RWPE2 (cell line): ENCODE results near the gene NDUFB7.
"Not testable (repeated sequence)": the region's sequence is repeated elsewhere in the genome, so short reads cannot be mapped to it uniquely, and the experiment has no call there.

Experiments used
- ATAC-seq: fragments of 200-7000 bp; cut with Tn5 transposase; 3 replicates; pipeline ENCODE4 v1.9.1; 2021; ENCODE audit warnings: low read depth
- DNase-seq: peaks from one replicate; pipeline ENCODE4 v3.0.0-alpha.2; 2020; ENCODE audit warnings: low spot score
- H3K27ac ChIP-seq: fragments of 450-650 bp; 2 replicates; pipeline ENCODE4 v1.5.1; 2017; ENCODE audit warnings: mild to moderate bottlenecking; ENCODE audit not compliant: poor library complexity, severe bottlenecking
- H3K27me3 ChIP-seq: fragments of 250-450 bp; sonication (Bioruptor Pico); 2 replicates; pipeline ENCODE4 v1.5.1; 2021; ENCODE audit warnings: mild to moderate bottlenecking, moderate library complexity; ENCODE audit not compliant: insufficient read depth, poor library complexity, severe bottlenecking
- H3K36me3 ChIP-seq: fragments of 250-450 bp; sonication (Bioruptor Pico); 2 replicates; pipeline ENCODE4 v1.5.1; 2020; ENCODE audit warnings: low read depth, mild to moderate bottlenecking, moderate library complexity
- H3K4me1 ChIP-seq: fragments of 250-450 bp; sonication (Bioruptor Pico); 2 replicates; pipeline ENCODE4 v1.5.1; 2021; ENCODE audit warnings: mild to moderate bottlenecking, moderate library complexity; ENCODE audit not compliant: insufficient read depth, poor library complexity, severe bottlenecking
- H3K4me3 ChIP-seq: fragments of 250-450 bp; sonication (Bioruptor Pico); 2 replicates; pipeline ENCODE4 v1.5.1; 2021; ENCODE audit warnings: mild to moderate bottlenecking, moderate library complexity; ENCODE audit not compliant: severe bottlenecking
- H3K9me3 ChIP-seq: fragments of 250-450 bp; sonication (Bioruptor Pico); 2 replicates; pipeline ENCODE4 v1.5.1; 2021; ENCODE audit warnings: mild to moderate bottlenecking, moderate library complexity; ENCODE audit not compliant: severe bottlenecking
- TF ChIP-seq, protein P1 (sequence below): fragments of 450-650 bp; IDR thresholded peaks from one replicate; pipeline ENCODE4 v1.5.1; 2017; ENCODE audit warnings: mild to moderate bottlenecking, moderate library complexity; ENCODE audit not compliant: poor library complexity, severe bottlenecking

Gene NDUFB7

DNA sequence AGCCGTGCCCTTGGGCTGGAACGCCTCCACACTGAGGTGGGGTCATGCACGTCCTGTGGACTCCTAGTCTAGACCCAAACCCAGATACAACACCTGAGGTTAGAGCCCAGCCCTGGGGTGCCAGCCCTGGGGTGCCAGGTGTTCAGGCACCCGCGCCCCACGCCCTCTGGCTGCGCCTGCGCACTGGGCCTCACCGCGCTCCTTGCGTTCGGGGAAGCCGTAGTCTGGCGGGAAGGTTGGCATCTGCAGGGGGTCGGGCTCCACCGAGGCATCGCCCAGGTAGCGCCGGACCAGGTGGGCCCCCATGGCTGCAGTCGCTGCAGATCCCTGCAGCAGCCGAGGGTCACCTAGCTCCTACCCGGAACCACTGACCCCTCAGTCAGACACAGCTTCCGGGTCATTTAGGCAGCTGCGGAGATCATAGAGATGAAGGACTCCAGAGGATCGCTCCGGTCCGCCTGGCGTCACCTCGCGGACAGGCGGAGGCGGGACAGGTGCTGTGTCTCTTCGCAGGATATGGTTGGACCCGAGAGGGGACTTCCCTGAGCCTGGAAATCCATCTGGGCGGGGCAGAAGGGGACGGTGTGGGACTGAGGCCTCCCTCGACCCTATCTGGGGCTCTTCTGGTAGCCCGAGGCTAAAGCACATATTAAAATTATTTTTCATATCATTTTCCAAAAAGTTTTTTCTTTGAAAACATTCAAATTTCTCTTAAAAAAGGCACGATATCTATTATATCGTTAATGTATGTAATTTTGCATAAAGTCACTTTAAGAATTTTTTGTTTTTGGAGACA is at the start of gene NDUFB7:
Gene NDUFB7 (minus strand): TSS at position 372 of the 796 bp plus-strand sequence. CDS start 66 bp downstream, at position 306.
- Histone ChIP-seq H3K9me3 (no peaks in the 10 kb centered on the region), H3K27me3 (no peaks in the 10 kb centered on the region), H3K4me1 (peaks cover 4% of the 10 kb centered on the region), H3K27ac (peak within 1 kb of the TSS; percentile 22), H3K4me3 (peak within 1 kb of the TSS; percentile 98), H3K36me3 (0 out of 2 replicates have a peak, but pooled peaks cover 5% of the 10 kb centered on the region)
- TF ChIP-seq, protein P1, sequence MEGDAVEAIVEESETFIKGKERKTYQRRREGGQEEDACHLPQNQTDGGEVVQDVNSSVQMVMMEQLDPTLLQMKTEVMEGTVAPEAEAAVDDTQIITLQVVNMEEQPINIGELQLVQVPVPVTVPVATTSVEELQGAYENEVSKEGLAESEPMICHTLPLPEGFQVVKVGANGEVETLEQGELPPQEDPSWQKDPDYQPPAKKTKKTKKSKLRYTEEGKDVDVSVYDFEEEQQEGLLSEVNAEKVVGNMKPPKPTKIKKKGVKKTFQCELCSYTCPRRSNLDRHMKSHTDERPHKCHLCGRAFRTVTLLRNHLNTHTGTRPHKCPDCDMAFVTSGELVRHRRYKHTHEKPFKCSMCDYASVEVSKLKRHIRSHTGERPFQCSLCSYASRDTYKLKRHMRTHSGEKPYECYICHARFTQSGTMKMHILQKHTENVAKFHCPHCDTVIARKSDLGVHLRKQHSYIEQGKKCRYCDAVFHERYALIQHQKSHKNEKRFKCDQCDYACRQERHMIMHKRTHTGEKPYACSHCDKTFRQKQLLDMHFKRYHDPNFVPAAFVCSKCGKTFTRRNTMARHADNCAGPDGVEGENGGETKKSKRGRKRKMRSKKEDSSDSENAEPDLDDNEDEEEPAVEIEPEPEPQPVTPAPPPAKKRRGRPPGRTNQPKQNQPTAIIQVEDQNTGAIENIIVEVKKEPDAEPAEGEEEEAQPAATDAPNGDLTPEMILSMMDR, result peak; percentile 96
- peak; percentile 91 for ATAC-seq
- peak; percentile 92 for DNase-seq

DNA sequence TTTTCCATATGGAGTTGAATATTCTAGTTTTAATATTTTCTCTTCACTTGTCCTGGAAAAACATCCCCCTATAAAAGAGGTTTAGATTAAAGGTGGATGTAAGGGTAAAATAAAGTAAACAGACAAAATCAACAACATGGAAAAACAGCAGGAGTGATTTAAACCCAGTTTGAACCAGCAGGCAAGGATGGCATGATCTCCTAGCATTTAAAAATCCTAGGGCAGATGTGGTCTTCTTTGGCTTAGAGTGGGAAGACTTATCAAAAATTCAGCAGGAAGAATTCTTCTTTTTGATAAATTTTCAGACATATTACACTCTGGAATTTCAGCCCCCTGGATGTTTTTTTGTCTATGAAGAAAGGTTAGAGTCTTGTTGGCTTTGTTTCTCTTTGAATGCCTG is 47.5 kb upstream of the NDUFB7 start:
- H3K4me1 ChIP-seq, result no peaks in the 10 kb centered on the region
- ATAC-seq (no peak), DNase-seq (no peak)
- no peak overlapping the region for H3K27ac ChIP-seq
- TF ChIP-seq, protein P1, result no peak
- no peaks in the 10 kb centered on the region for H3K9me3 ChIP-seq
- no peaks in the 10 kb centered on the region for H3K27me3 ChIP-seq
- no peak overlapping the region for H3K4me3 ChIP-seq
- no peaks in the 10 kb centered on the region for H3K36me3 ChIP-seq

DNA sequence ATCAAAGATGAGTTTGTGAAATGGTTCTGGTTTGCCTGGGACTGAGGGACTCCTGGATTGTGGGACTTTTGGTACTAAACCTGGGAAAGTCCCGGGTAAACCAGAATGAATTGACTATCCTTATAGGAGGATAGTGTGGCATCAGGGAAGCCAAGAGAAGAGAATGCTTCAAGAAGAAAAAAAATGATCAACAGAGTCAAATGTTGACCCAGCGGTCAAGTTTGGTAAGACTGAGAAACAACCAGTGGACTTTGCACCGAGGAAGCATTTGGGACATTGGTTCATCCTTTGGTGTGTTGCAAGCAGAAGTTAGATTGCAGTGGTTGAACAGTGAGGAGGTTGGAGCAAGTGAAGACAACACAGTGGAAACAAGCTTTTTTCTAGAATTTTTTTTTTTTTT is 44.5 kb upstream of the NDUFB7 start:
- ATAC-seq, result no peak
- TF ChIP-seq, protein P1, result no peak
- Histone ChIP-seq H3K36me3 (no peaks in the 10 kb centered on the region), H3K4me1 (no peaks in the 10 kb centered on the region), H3K4me3 (no peak overlapping the region), H3K27ac (no peak overlapping the region), H3K27me3 (no peaks in the 10 kb centered on the region), H3K9me3 (no peaks in the 10 kb centered on the region)
- DNase-seq, result no peak

DNA sequence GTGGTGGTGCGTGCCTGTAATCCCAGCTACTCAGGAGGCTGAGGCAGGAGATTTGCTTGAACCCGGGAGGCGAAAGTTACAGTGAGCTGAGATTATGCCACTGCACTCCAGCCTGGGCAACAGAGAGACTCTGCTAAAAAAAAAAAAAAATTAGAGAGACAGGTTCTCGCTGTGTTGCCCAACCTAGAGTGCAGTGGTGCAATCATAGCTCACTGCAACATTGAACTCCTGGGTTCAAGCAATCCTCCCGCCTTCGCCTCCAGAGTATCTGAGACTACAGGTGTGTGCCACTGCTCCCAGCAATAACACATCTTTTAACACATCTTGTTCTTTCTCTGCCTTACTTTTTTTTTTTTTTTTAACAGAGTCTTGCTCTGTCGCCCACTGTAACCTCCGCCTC is 43.8 kb upstream of the NDUFB7 start:
- no peaks in the 10 kb centered on the region for H3K4me1 ChIP-seq
- no peak overlapping the region for H3K27ac ChIP-seq
- H3K36me3 ChIP-seq, result no peaks in the 10 kb centered on the region
- ATAC-seq (no peak), DNase-seq (no peak)
- TF ChIP-seq, protein P1, result no peak
- no peak overlapping the region for H3K4me3 ChIP-seq
- H3K9me3 ChIP-seq, result no peaks in the 10 kb centered on the region
- no peaks in the 10 kb centered on the region for H3K27me3 ChIP-seq

DNA sequence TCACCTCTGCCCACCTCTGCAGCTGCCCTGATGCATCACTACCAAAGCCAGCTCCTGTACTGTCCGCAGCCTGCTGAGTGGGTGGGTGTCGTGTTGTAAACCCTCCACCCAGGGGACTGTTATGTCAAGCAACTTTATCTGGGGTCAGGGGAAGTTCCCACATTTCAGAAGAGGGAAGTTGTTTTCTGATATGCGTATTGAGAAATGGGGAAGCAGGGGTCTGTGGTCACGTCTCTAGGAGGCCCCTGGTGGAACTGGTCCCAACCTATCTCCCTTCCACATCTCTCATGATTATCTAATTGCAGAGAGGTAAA is 42.2 kb upstream of the NDUFB7 start:
- H3K36me3 ChIP-seq, result no peaks in the 10 kb centered on the region
- H3K4me3 ChIP-seq, result no peak overlapping the region
- TF ChIP-seq, protein P1, result no peak
- DNase-seq (no peak), ATAC-seq (no peak)
- no peak overlapping the region for H3K27ac ChIP-seq
- H3K9me3 ChIP-seq, result no peaks in the 10 kb centered on the region
- H3K4me1 ChIP-seq, result no peaks in the 10 kb centered on the region
- no peaks in the 10 kb centered on the region for H3K27me3 ChIP-seq

DNA sequence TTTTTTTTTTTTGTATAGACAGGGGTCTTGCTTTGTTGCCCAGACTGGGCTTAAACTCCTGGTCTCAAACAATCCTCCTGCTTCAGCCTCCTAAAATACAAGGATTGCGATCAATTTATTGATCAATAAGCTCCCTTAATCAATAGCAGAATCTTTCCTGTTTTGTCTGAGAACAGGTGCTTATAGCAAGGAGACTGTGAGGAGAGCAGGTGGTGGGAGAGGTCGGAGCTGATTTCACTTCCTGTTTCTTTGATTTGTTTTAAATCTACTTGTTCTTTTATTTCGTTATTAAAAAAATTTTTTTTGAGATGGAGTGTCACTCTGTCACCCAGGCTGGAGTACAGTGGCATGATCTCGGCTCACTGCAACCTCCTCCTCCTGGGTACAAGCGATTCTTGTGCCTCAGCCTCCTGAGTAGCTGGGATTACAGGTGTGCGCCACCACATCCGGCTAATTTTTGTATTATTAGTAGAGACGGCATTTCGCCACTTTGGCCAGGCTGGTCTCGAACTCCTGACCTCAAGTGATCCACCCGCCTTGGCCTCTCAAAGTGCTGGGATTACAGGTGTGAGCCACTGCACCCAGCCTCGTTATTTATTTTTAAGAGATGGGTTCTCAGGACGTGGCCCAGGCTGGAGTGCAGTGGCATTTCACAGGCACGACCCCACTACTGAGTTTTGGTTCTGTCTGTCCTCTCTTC is 41.7 kb upstream of the NDUFB7 start:
- not testable (repeated sequence) for H3K4me3 ChIP-seq, H3K36me3 ChIP-seq, ATAC-seq, H3K27ac ChIP-seq, H3K27me3 ChIP-seq, H3K4me1 ChIP-seq, H3K9me3 ChIP-seq, DNase-seq
